Ovary (tissue), 3 donors: ENCODE measurements around the gene ISG20.

Source experiments
- CTCF ChIP-seq, 3 donors: fragments of 450-650 bp in 2 of 3; fragments of 200-600 bp in 1 of 3; IDR thresholded peaks; one replicate each; pipeline versions ENCODE4 v1.5.1 to v1.8.0; 2016 to 2022; ENCODE audit warnings: antibody characterized with exemption in 3 of 3, mild to moderate bottlenecking in 1 of 3
- POLR2A ChIP-seq: fragments of 450-650 bp; IDR thresholded peaks from one replicate; pipeline ENCODE4 v1.6.1; 2017; ENCODE audit warnings: antibody characterized with exemption, mild to moderate bottlenecking, moderate library complexity
- donor health status: DM: no; HTN: no; CAD: no.

- TF ChIP-seq CTCF (IDR thresholded peaks at IDR 0.05) (no peak), POLR2A (no peak)
These were observed 35.8 kb downstream of the ISG20 start for GRCh38 chr15:88674661-88675060.
